BJ (cell line): Measurements from ENCODE around the gene HHLA2. TPM values are rescaled to one million over a fixed set of nuclear protein-coding genes. Genes with fewer than 3 reads are reported as not detected.

Experiments
- CTCF ChIA-PET: fragments of 350-600 bp; formaldehyde crosslinking; extraction: SDS; loops from one replicate; lab custom pipeline; 2021; ENCODE audit warnings: antibody characterized with exemption, inconsistent platforms; lab: Yijun Ruan, JAX
- POLR2A ChIA-PET: fragments of 300-600 bp; sonication (Branson Sonifier 250); formaldehyde crosslinking; extraction: SDS; loops from one replicate; lab custom pipeline; 2021; ENCODE audit warnings: antibody characterized with exemption; lab: Charles Lee
- DNase-seq: peaks from one replicate; pipeline ENCODE4 v3.0.0-alpha.2; 2011; ENCODE audit warnings: low read depth
- H3K27me3 ChIP-seq: 2 replicates; pipeline ENCODE4 v1.6.0; 2011; ENCODE audit warnings: low read length; ENCODE audit not compliant: control insufficient read depth, insufficient read depth
- H3K36me3 ChIP-seq: 2 replicates; pipeline ENCODE4 v1.5.1; 2011; ENCODE audit warnings: low read length; ENCODE audit not compliant: control insufficient read depth, insufficient read depth
- H3K4me3 ChIP-seq: 2 replicates; pipeline ENCODE4 v1.5.1; 2011; ENCODE audit warnings: low read depth, mild to moderate bottlenecking, control low read depth, low read length
- CTCF ChIP-seq: IDR thresholded peaks from 2 replicates; pipeline ENCODE4 v1.5.1; 2011; ENCODE audit warnings: low read depth, mild to moderate bottlenecking, control low read depth, inconsistent platforms, low read length, moderate library complexity; ENCODE audit not compliant: insufficient read depth
- polyA plus RNA-seq: library from polyadenylated mRNA; depleted of rRNA; stranded (reverse); fragments of >200 nt; gene quantifications from 2 replicates; pipeline ENCODE4 v1.2.3, GENCODE V29; 2011

Gene HHLA2
- polyA plus RNA-seq, 1 experiment: not detected

GRCh38 chr3:108333961-108334360 lies 37.6 kb downstream of the HHLA2 start:
- POLR2A ChIA-PET: no interaction called here
- H3K4me3 ChIP-seq: no peak overlapping the region
- CTCF ChIA-PET: no interaction called here
- H3K27me3 ChIP-seq: no peaks in the 10 kb centered on the region
- TF ChIP-seq CTCF: no peak
- DNase-seq: no peak
- H3K36me3 ChIP-seq: no peaks in the 10 kb centered on the region

- no peak for TF ChIP-seq CTCF
- ChIA-PET POLR2A (no interaction called here), CTCF (interaction anchor here (0.8 kb wide), 1 partner anchor 154 kb away, joined by 3 read pairs; no protein-coding TSS in a partner anchor)
- Histone ChIP-seq H3K4me3 (no peak overlapping the region), H3K36me3 (no peaks in the 10 kb centered on the region), H3K27me3 (no peaks in the 10 kb centered on the region)
- DNase-seq: no peak
Measured at GRCh38 chr3:108334701-108335100, 38.4 kb downstream of the HHLA2 start.

GRCh38 chr3:108338901-108339545 lies 42.7 kb downstream of the HHLA2 start:
- CTCF ChIA-PET: interaction anchor here (0.6 kb wide), 1 partner anchor 744 kb away, joined by 3 read pairs; no protein-coding TSS in a partner anchor
- DNase-seq: no peak
- POLR2A ChIA-PET: no interaction called here
- Histone ChIP-seq H3K4me3 (no peak overlapping the region), H3K36me3 (no peaks in the 10 kb centered on the region), H3K27me3 (no peaks in the 10 kb centered on the region)
- no peak for TF ChIP-seq CTCF

- H3K36me3 ChIP-seq: no peaks in the 10 kb centered on the region
- H3K27me3 ChIP-seq: no peaks in the 10 kb centered on the region
- no peak for DNase-seq
- ChIA-PET CTCF (interaction anchor here (1.1 kb wide), 1 partner anchor 9 kb away, joined by 3 read pairs; no protein-coding TSS in a partner anchor), POLR2A (no interaction called here)
- no peak overlapping the region for H3K4me3 ChIP-seq
- no peak for TF ChIP-seq CTCF
Measured at GRCh38 chr3:108341911-108342310, 45.6 kb downstream of the HHLA2 start.

GRCh38 chr3:108342837-108343486 lies 46.6 kb downstream of the HHLA2 start:
- ChIA-PET CTCF (interaction anchor here (0.6 kb wide), 1 partner anchor 526 kb away, joined by 3 read pairs; no protein-coding TSS in a partner anchor), POLR2A (no interaction called here)
- no peak for TF ChIP-seq CTCF
- Histone ChIP-seq H3K36me3 (no peaks in the 10 kb centered on the region), H3K4me3 (no peak overlapping the region), H3K27me3 (no peaks in the 10 kb centered on the region)
- DNase-seq: no peak
